ENCODE data around the gene CBLC. TPM values are rescaled to one million over a fixed set of nuclear protein-coding genes. Genes with fewer than 3 reads are reported as not detected.

The CBLC gene
- polyA plus RNA-seq, 1 of the 3 experiments (the other 2 are of a cell fraction), result not detected

DNA sequence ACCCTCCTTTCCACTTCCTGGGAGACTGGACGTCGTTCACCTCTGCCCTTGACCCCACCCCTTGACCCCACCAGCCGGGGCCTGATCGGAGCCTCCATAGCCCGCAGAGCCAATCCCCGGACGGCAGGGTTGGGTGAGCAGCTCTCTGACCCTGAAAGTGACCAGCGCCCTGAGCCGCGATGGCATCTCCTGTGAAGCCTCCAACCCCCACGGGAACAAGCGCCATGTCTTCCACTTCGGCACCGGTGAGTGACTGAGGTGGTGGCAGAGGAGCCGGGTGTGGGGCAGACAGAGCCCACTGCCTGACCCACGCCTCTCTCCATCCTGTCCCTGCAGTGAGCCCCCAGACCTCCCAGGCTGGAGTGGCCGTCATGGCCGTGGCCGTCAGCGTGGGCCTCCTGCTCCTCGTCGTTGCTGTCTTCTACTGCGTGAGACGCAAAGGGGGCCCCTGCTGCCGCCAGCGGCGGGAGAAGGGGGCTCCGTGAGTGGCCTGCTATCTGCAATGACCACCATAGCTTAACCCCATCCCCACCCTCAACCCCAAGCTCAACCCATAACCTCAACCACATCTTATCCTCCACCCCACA lies 41.6 kb downstream of the CBLC start:
- H3K4me2 ChIP-seq, result no peak overlapping the region
- H3K9ac ChIP-seq, result no peak overlapping the region
- WGBS (ENCODE audit: low lambda C conversion rate), result 54% methylated on average over 28 of the region's 28 CpGs
- H3K27me3 ChIP-seq (ENCODE audit: insufficient read depth), result peaks cover 28% of the 10 kb centered on the region; the same call in 1 of the 2 replicates
- H4K20me1 ChIP-seq (ENCODE audit: insufficient read depth), result no peaks in the 10 kb centered on the region
- no peak overlapping the region for H2AFZ ChIP-seq (ENCODE audit: low read depth)
- CTCF ChIA-PET, result interaction anchor here (1.0 to 3.9 kb wide), 3 partner anchors 12 to 95 kb away, joined by 4 to 18 read pairs (median 6); no protein-coding TSS in a partner anchor
- no peak overlapping the region for H3K27ac ChIP-seq (ENCODE audit: low read depth in 2 of 2, low read length in 1 of 2)
- no peak for TF ChIP-seq RFX5 (IDR thresholded peaks at IDR 0.05; ENCODE audit: low read length)
- no peaks in the 10 kb centered on the region for H3K9me2 ChIP-seq
- H3F3A ChIP-seq (replicated peaks; ENCODE audit: insufficient read depth), result no peaks in the 10 kb centered on the region
- DNase-seq, result no peak
- no peaks in the 10 kb centered on the region for H3K4me1 ChIP-seq (ENCODE audit: control insufficient read depth in 1 of 2, insufficient read depth in 2 of 2, low read depth in 1 of 2, low read length in 1 of 2)
- no peaks in the 10 kb centered on the region for H3K36me3 ChIP-seq (replicated peaks in 1 of 2; ENCODE audit: control insufficient read depth in 1 of 2, insufficient read depth in 2 of 2, low read length in 1 of 2)
- no peaks in the 10 kb centered on the region for H3K79me2 ChIP-seq (ENCODE audit: insufficient read depth)
- H3K4me3 ChIP-seq (ENCODE audit: low read depth in 2 of 2, low read length in 1 of 2), result no peak overlapping the region
- no peaks in the 10 kb centered on the region for H3K9me3 ChIP-seq
- POLR2A ChIA-PET, result no interaction called here

- no peaks in the 10 kb centered on the region for H3K4me1 ChIP-seq (ENCODE audit: control insufficient read depth in 1 of 2, insufficient read depth in 2 of 2, low read depth in 1 of 2, low read length in 1 of 2)
- H3K9me3 ChIP-seq, result no peaks in the 10 kb centered on the region
- H3K27me3 ChIP-seq (ENCODE audit: insufficient read depth), result peaks cover 44% of the 10 kb centered on the region; the same call in 1 of the 2 replicates
- no peaks in the 10 kb centered on the region for H3K36me3 ChIP-seq (replicated peaks in 1 of 2; ENCODE audit: control insufficient read depth in 1 of 2, insufficient read depth in 2 of 2, low read length in 1 of 2)
- no peak for DNase-seq
- no peaks in the 10 kb centered on the region for H4K20me1 ChIP-seq (ENCODE audit: insufficient read depth)
- CTCF ChIA-PET, result interaction anchor here (0.7 to 3.9 kb wide), 8 partner anchors 9 to 97 kb away, joined by 3 to 18 read pairs (median 4); partner anchors contain the start of gene NECTIN2
- POLR2A ChIA-PET, result no interaction called here
- WGBS (ENCODE audit: low lambda C conversion rate), result 38% methylated on average over 28 of the region's 35 CpGs
- H3F3A ChIP-seq (replicated peaks; ENCODE audit: insufficient read depth), result no peaks in the 10 kb centered on the region
- no peaks in the 10 kb centered on the region for H3K9me2 ChIP-seq
- no peaks in the 10 kb centered on the region for H3K79me2 ChIP-seq (ENCODE audit: insufficient read depth)
- no peak overlapping the region for H2AFZ ChIP-seq (ENCODE audit: low read depth)
- H3K4me2 ChIP-seq, result peak overlapping the region; percentile 41; the same call in 1 of the 2 replicates
- no peak overlapping the region for H3K4me3 ChIP-seq (ENCODE audit: low read depth in 2 of 2, low read length in 1 of 2)
- no peak overlapping the region for H3K27ac ChIP-seq (ENCODE audit: low read depth in 2 of 2, low read length in 1 of 2)
- TF ChIP-seq, protein P1, sequence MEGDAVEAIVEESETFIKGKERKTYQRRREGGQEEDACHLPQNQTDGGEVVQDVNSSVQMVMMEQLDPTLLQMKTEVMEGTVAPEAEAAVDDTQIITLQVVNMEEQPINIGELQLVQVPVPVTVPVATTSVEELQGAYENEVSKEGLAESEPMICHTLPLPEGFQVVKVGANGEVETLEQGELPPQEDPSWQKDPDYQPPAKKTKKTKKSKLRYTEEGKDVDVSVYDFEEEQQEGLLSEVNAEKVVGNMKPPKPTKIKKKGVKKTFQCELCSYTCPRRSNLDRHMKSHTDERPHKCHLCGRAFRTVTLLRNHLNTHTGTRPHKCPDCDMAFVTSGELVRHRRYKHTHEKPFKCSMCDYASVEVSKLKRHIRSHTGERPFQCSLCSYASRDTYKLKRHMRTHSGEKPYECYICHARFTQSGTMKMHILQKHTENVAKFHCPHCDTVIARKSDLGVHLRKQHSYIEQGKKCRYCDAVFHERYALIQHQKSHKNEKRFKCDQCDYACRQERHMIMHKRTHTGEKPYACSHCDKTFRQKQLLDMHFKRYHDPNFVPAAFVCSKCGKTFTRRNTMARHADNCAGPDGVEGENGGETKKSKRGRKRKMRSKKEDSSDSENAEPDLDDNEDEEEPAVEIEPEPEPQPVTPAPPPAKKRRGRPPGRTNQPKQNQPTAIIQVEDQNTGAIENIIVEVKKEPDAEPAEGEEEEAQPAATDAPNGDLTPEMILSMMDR (IDR thresholded peaks at IDR 0.05), result no peak
- no peak for TF ChIP-seq POLR2AphosphoS5 (IDR thresholded peaks at IDR 0.05; ENCODE audit: low read depth, low read length)
- no peak for TF ChIP-seq GABPA (IDR thresholded peaks at IDR 0.05; ENCODE audit: low read depth)
- TF ChIP-seq, protein P2, sequence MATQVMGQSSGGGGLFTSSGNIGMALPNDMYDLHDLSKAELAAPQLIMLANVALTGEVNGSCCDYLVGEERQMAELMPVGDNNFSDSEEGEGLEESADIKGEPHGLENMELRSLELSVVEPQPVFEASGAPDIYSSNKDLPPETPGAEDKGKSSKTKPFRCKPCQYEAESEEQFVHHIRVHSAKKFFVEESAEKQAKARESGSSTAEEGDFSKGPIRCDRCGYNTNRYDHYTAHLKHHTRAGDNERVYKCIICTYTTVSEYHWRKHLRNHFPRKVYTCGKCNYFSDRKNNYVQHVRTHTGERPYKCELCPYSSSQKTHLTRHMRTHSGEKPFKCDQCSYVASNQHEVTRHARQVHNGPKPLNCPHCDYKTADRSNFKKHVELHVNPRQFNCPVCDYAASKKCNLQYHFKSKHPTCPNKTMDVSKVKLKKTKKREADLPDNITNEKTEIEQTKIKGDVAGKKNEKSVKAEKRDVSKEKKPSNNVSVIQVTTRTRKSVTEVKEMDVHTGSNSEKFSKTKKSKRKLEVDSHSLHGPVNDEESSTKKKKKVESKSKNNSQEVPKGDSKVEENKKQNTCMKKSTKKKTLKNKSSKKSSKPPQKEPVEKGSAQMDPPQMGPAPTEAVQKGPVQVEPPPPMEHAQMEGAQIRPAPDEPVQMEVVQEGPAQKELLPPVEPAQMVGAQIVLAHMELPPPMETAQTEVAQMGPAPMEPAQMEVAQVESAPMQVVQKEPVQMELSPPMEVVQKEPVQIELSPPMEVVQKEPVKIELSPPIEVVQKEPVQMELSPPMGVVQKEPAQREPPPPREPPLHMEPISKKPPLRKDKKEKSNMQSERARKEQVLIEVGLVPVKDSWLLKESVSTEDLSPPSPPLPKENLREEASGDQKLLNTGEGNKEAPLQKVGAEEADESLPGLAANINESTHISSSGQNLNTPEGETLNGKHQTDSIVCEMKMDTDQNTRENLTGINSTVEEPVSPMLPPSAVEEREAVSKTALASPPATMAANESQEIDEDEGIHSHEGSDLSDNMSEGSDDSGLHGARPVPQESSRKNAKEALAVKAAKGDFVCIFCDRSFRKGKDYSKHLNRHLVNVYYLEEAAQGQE (IDR thresholded peaks at IDR 0.05; ENCODE audit: low read depth, low read length), result no peak
- no peak for TF ChIP-seq NRF1 (IDR thresholded peaks at IDR 0.05; ENCODE audit: low read depth, low read length)
- no peak for TF ChIP-seq PBX3 (IDR thresholded peaks at IDR 0.05)
- no peak for TF ChIP-seq YY1 (IDR thresholded peaks at IDR 0.05; ENCODE audit: low read depth)
- TF ChIP-seq RCOR1 (IDR thresholded peaks at IDR 0.05; ENCODE audit: low read length), result no peak
- TF ChIP-seq, protein P3, sequence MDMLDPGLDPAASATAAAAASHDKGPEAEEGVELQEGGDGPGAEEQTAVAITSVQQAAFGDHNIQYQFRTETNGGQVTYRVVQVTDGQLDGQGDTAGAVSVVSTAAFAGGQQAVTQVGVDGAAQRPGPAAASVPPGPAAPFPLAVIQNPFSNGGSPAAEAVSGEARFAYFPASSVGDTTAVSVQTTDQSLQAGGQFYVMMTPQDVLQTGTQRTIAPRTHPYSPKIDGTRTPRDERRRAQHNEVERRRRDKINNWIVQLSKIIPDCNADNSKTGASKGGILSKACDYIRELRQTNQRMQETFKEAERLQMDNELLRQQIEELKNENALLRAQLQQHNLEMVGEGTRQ (IDR thresholded peaks at IDR 0.05; ENCODE audit: borderline replicate concordance, low read depth, low read length), result no peak
- no peak for TF ChIP-seq FOXM1 (IDR thresholded peaks at IDR 0.05; ENCODE audit: low read depth)
- TF ChIP-seq FOXJ3 (CRISPR knock-in tag; IDR thresholded peaks at IDR 0.05), result no peak
- no peak for TF ChIP-seq RXRA (IDR thresholded peaks at IDR 0.05; ENCODE audit: borderline replicate concordance, low read depth)
- TF ChIP-seq GATA2 (CRISPR knock-in tag; IDR thresholded peaks at IDR 0.05), result no peak
- no peak overlapping the region for H3K9ac ChIP-seq
Observed at GRCh38 chr19:44820648-44821609, 43.2 kb downstream of the CBLC start.

All from SK-N-SH (cell line).